BJ (cell line): ENCODE results near the gene SMAGP. TPM values are rescaled to one million over a fixed set of nuclear protein-coding genes. Genes with fewer than 3 reads are reported as not detected.

Source experiments
- CTCF ChIA-PET: fragments of 350-600 bp; formaldehyde crosslinking; extraction: SDS; loops from one replicate; lab custom pipeline; 2021; ENCODE audit warnings: antibody characterized with exemption, inconsistent platforms; lab: Yijun Ruan, JAX
- POLR2A ChIA-PET: fragments of 300-600 bp; sonication (Branson Sonifier 250); formaldehyde crosslinking; extraction: SDS; loops from one replicate; lab custom pipeline; 2021; ENCODE audit warnings: antibody characterized with exemption; lab: Charles Lee
- DNase-seq: peaks from one replicate; pipeline ENCODE4 v3.0.0-alpha.2; 2011; ENCODE audit warnings: low read depth
- H3K27me3 ChIP-seq: 2 replicates; pipeline ENCODE4 v1.6.0; 2011; ENCODE audit warnings: low read length; ENCODE audit not compliant: control insufficient read depth, insufficient read depth
- H3K36me3 ChIP-seq: 2 replicates; pipeline ENCODE4 v1.5.1; 2011; ENCODE audit warnings: low read length; ENCODE audit not compliant: control insufficient read depth, insufficient read depth
- H3K4me3 ChIP-seq: 2 replicates; pipeline ENCODE4 v1.5.1; 2011; ENCODE audit warnings: low read depth, mild to moderate bottlenecking, control low read depth, low read length
- polyA plus RNA-seq: library from polyadenylated mRNA; depleted of rRNA; stranded (reverse); fragments of >200 nt; gene quantifications from 2 replicates; pipeline ENCODE4 v1.2.3, GENCODE V29; 2011
- TF ChIP-seq, protein P1 (sequence below): IDR thresholded peaks from 2 replicates; pipeline ENCODE4 v1.5.1; 2011; ENCODE audit warnings: low read depth, mild to moderate bottlenecking, control low read depth, inconsistent platforms, low read length, moderate library complexity; ENCODE audit not compliant: insufficient read depth

SMAGP gene
- polyA plus RNA-seq, 1 experiment, result 54.7 TPM

DNA sequence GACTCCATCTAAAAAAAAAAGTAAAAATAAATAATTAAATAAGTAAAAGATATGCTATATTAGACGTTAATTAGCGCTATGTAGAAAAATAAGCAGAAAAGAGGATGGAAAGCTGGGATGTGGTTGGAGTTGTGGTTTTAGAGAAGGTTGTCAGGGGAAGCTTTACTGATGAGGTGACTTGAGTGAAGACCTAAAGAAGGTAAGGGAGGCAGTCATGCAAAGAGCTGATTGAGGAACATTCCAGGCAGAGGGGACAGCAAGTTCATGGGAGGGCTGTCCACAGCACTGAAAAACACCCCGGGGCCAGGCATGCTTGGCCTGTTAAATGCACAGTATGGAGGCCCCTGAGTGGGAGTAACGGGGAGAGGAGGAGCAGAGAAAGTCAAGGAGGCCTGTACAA lies 15.7 kb downstream of the SMAGP start:
- ChIA-PET POLR2A (no interaction called here), CTCF (interaction anchor here (0.7 kb wide), 1 partner anchor 86 kb away, joined by 3 read pairs; no protein-coding TSS in a partner anchor)
- Histone ChIP-seq H3K4me3 (no peak overlapping the region), H3K27me3 (no peaks in the 10 kb centered on the region), H3K36me3 (no peaks in the 10 kb centered on the region)
- DNase-seq, result no peak
- TF ChIP-seq, protein P1, sequence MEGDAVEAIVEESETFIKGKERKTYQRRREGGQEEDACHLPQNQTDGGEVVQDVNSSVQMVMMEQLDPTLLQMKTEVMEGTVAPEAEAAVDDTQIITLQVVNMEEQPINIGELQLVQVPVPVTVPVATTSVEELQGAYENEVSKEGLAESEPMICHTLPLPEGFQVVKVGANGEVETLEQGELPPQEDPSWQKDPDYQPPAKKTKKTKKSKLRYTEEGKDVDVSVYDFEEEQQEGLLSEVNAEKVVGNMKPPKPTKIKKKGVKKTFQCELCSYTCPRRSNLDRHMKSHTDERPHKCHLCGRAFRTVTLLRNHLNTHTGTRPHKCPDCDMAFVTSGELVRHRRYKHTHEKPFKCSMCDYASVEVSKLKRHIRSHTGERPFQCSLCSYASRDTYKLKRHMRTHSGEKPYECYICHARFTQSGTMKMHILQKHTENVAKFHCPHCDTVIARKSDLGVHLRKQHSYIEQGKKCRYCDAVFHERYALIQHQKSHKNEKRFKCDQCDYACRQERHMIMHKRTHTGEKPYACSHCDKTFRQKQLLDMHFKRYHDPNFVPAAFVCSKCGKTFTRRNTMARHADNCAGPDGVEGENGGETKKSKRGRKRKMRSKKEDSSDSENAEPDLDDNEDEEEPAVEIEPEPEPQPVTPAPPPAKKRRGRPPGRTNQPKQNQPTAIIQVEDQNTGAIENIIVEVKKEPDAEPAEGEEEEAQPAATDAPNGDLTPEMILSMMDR, result no peak

DNA sequence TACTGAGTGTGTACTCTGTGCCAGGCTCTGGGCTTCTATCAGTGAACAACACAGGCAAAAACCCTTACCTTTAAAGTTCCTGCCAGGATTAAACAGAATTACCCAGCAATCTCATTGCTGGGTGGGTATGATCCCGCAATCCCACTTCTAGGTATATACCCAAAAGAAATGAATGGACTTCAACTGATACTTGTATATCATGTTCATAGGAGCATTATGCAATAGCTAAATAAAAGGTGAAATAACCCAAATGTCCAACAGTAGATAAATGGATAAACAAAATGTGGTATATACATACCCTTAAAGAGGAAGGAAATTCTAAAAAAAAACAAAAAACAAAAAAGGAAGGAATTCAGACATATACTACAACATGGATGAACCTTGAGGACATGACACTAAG lies 16.9 kb downstream of the SMAGP start:
- POLR2A ChIA-PET, result no interaction called here
- no peaks in the 10 kb centered on the region for H3K36me3 ChIP-seq
- CTCF ChIA-PET, result interaction anchor here (0.9 to 3.0 kb wide), 5 partner anchors 8 to 172 kb away, joined by 3 to 11 read pairs (median 3); no protein-coding TSS in a partner anchor
- no peak overlapping the region for H3K4me3 ChIP-seq
- no peak for DNase-seq
- H3K27me3 ChIP-seq, result no peaks in the 10 kb centered on the region
- TF ChIP-seq, protein P1, result no peak

- POLR2A ChIA-PET, result no interaction called here
- no peak overlapping the region for H3K4me3 ChIP-seq
- TF ChIP-seq, protein P1, result no peak
- no peaks in the 10 kb centered on the region for H3K27me3 ChIP-seq
- CTCF ChIA-PET, result interaction anchor here (0.6 to 1.2 kb wide), 2 partner anchors 60 to 97 kb away, joined by 3 read pairs; no protein-coding TSS in a partner anchor
- no peak for DNase-seq
- peaks cover 8% of the 10 kb centered on the region; the same call in 1 of the 2 replicates for H3K36me3 ChIP-seq
Observed at GRCh38 chr12:51247523-51248206, 22.6 kb downstream of the SMAGP start.

- POLR2A ChIA-PET, result no interaction called here
- Histone ChIP-seq H3K4me3 (no peak overlapping the region), H3K36me3 (peaks cover 12% of the 10 kb centered on the region), H3K27me3 (no peaks in the 10 kb centered on the region)
- CTCF ChIA-PET, result interaction anchor here (1.6 kb wide), 1 partner anchor 95 kb away, joined by 3 read pairs; no protein-coding TSS in a partner anchor
- DNase-seq, result no peak
- TF ChIP-seq, protein P1, result 0 out of 2 replicates have a peak, but pooled peaks have one; percentile 8
Observed at GRCh38 chr12:51246254-51246853, 23.9 kb downstream of the SMAGP start.
